GM23338 (cell line): ENCODE data around the gene OSBPL6. TPM values are rescaled to one million over a fixed set of nuclear protein-coding genes. Genes with fewer than 3 reads are reported as not detected.

Experiments used
- ATAC-seq: fragments of 200-7000 bp; cut with Tn5 transposase; 3 replicates; pipeline ENCODE4 v1.9.1; 2020
- DNase-seq: peaks from one replicate; pipeline ENCODE4 v3.0.0-alpha.2; 2015; ENCODE audit warnings: low spot score
- H2AFZ ChIP-seq: fragments of 200-600 bp; sonication (generic); 2 replicates; pipeline ENCODE4 v1.8.0; 2016; ENCODE audit warnings: antibody characterized with exemption, mild to moderate bottlenecking, moderate library complexity
- H3F3A ChIP-seq: fragments of 200-600 bp; sonication (generic); replicated peaks from 2 replicates; pipeline ENCODE4 v1.8.0; 2017; ENCODE audit warnings: antibody characterized with exemption, mixed run types, low read depth
- H3K27ac ChIP-seq: fragments of 200-600 bp; sonication (generic); 2 replicates; pipeline ENCODE4 v1.6.1; 2016; ENCODE audit warnings: low read depth
- H3K27me3 ChIP-seq: fragments of 200-600 bp; sonication (generic); 2 replicates; pipeline ENCODE4 v1.8.0; 2016; ENCODE audit warnings: mild to moderate bottlenecking, mixed run types, moderate library complexity; ENCODE audit not compliant: insufficient read depth
- H3K36me3 ChIP-seq: fragments of 200-600 bp; sonication (generic); 2 replicates; pipeline ENCODE4 v1.8.0; 2016; ENCODE audit warnings: mild to moderate bottlenecking; ENCODE audit not compliant: insufficient read depth
- H3K4me1 ChIP-seq: fragments of 200-600 bp; sonication (generic); 2 replicates; pipeline ENCODE4 v1.8.0; 2016; ENCODE audit warnings: mild to moderate bottlenecking, moderate library complexity; ENCODE audit not compliant: insufficient read depth
- H3K4me2 ChIP-seq: fragments of 200-600 bp; sonication (generic); 2 replicates; pipeline ENCODE4 v1.7.1; 2017; ENCODE audit warnings: mixed run types
- H3K4me3 ChIP-seq: fragments of 200-600 bp; sonication (generic); 2 replicates; pipeline ENCODE4 v1.6.1; 2016; ENCODE audit warnings: mixed run types
- H3K79me2 ChIP-seq: fragments of 200-600 bp; sonication (generic); replicated peaks from 2 replicates; pipeline ENCODE4 v1.8.0; 2017; ENCODE audit warnings: mild to moderate bottlenecking; ENCODE audit not compliant: insufficient read depth
- H3K9me2 ChIP-seq: fragments of 200-600 bp; sonication (generic); 2 replicates; pipeline ENCODE4 v1.8.0; 2017; ENCODE audit not compliant: insufficient read depth
- H4K20me1 ChIP-seq: fragments of 200-600 bp; sonication (generic); replicated peaks from 2 replicates; pipeline ENCODE4 v1.8.0; 2017; ENCODE audit warnings: mild to moderate bottlenecking; ENCODE audit not compliant: insufficient read depth
- H3K27ac Mint-ChIP-seq: 2 replicates; pipeline ENCODE4 v1.8.0; 2020; ENCODE audit warnings: inconsistent platforms, mild to moderate bottlenecking, moderate library complexity, mixed read lengths
- H3K27me3 Mint-ChIP-seq: 3 replicates; pipeline ENCODE4 v1.8.0; 2022; ENCODE audit warnings: low read depth, mild to moderate bottlenecking, moderate library complexity, mixed read lengths, inconsistent platforms; ENCODE audit not compliant: insufficient read depth, poor library complexity
- H3K36me3 Mint-ChIP-seq: 3 replicates; pipeline ENCODE4 v1.8.0; 2021; ENCODE audit warnings: low read depth, mild to moderate bottlenecking, inconsistent platforms, moderate library complexity, mixed read lengths
- H3K4me1 Mint-ChIP-seq: 3 replicates; pipeline ENCODE4 v1.8.0; 2020; ENCODE audit warnings: mild to moderate bottlenecking, inconsistent platforms, mixed read lengths
- H3K4me3 Mint-ChIP-seq: 3 replicates; pipeline ENCODE4 v1.8.0; 2021; ENCODE audit warnings: moderate library complexity, mild to moderate bottlenecking, inconsistent platforms, mixed read lengths
- H3K9me3 Mint-ChIP-seq: 3 replicates; pipeline ENCODE4 v1.8.0; 2020; ENCODE audit warnings: moderate library complexity, mild to moderate bottlenecking, inconsistent platforms, mixed read lengths
- CREB1 ChIP-seq: fragments of 250-450 bp; sonication (Bioruptor Pico); IDR thresholded peaks from 2 replicates; pipeline ENCODE4 v1.5.0; 2020; ENCODE audit warnings: low read depth, mild to moderate bottlenecking, moderate library complexity
- CTCF ChIP-seq, 2 experiments: fragments of 200-600 bp in 1 of 2; sonication (generic) in 1 of 2; conservative IDR thresholded peaks; 2 replicates each; pipeline versions ENCODE4 v1.5.1 to v1.6.1; 2016 to 2017; ENCODE audit warnings: antibody characterized with exemption in 2 of 2, low read depth in 2 of 2, mild to moderate bottlenecking in 2 of 2, moderate library complexity in 1 of 2
- ETS1 ChIP-seq: IDR thresholded peaks from 2 replicates; pipeline ENCODE4 v1.6.1; 2016; ENCODE audit warnings: antibody characterized with exemption
- EZH2 ChIP-seq: fragments of 200-600 bp; sonication (generic); IDR thresholded peaks from one replicate; pipeline ENCODE4 v1.8.0; 2017; ENCODE audit warnings: antibody characterized with exemption, mild to moderate bottlenecking, low read depth; ENCODE audit not compliant: unreplicated experiment
- EZH2phosphoT487 ChIP-seq: fragments of 200-600 bp; sonication (generic); IDR thresholded peaks from one replicate; pipeline ENCODE4 v1.8.1; 2018; ENCODE audit warnings: antibody characterized with exemption; ENCODE audit not compliant: unreplicated experiment
- JUNB ChIP-seq: IDR thresholded peaks from one replicate; pipeline ENCODE4 v1.6.1; 2016; ENCODE audit warnings: antibody characterized with exemption; ENCODE audit not compliant: unreplicated experiment
- NANOG ChIP-seq: IDR thresholded peaks from 2 replicates; pipeline ENCODE4 v1.6.1; 2016; ENCODE audit warnings: antibody characterized with exemption, borderline replicate concordance
- POLR2AphosphoS5 ChIP-seq: IDR thresholded peaks from 2 replicates; pipeline ENCODE4 v1.6.1; 2016; ENCODE audit warnings: antibody characterized with exemption, low read depth
- REST ChIP-seq: IDR thresholded peaks from one replicate; pipeline ENCODE4 v1.6.1; 2018; ENCODE audit warnings: antibody characterized with exemption; ENCODE audit not compliant: unreplicated experiment
- STAT1 ChIP-seq: IDR thresholded peaks from one replicate; pipeline ENCODE4 v1.6.1; 2016; ENCODE audit warnings: antibody characterized with exemption; ENCODE audit not compliant: unreplicated experiment
- ZNF114 ChIP-seq: fragments of 250-450 bp; sonication (Bioruptor Pico); IDR thresholded peaks from 2 replicates; pipeline ENCODE4 v1.5.0; 2020; ENCODE audit warnings: mild to moderate bottlenecking, moderate library complexity
- ZNF331 ChIP-seq: fragments of 250-450 bp; sonication (Bioruptor Pico); IDR thresholded peaks from 2 replicates; pipeline ENCODE4 v1.5.0; 2020; ENCODE audit warnings: low read depth, mild to moderate bottlenecking, moderate library complexity
- ZNF462 ChIP-seq: fragments of 250-450 bp; sonication (Bioruptor Pico); IDR thresholded peaks from 2 replicates; pipeline ENCODE4 v1.5.0; 2020; ENCODE audit warnings: mild to moderate bottlenecking, moderate library complexity
- polyA plus RNA-seq: library from polyadenylated mRNA; unstranded; fragments of >200 nt; fragmentation: Nextera tagmentation; extraction: Ambion mirVana; gene quantifications from 2 replicates; pipeline ENCODE4 v1.2.1, GENCODE V29; 2016
- total RNA-seq: library from RNA; depleted of rRNA; stranded (reverse); fragments of >200 nt; shearing (Covaris generic); gene quantifications from 2 replicates; pipeline ENCODE4 v1.2.3, GENCODE V29; 2014

Gene OSBPL6
- total and polyA plus RNA-seq, 2 experiments from 2014 or later, result 6.0 to 8.5 TPM

GRCh38 chr2:178284613-178285286 is 90.4 kb downstream of the OSBPL6 start:
- Histone ChIP-seq H3K9me2 (no peaks in the 10 kb centered on the region), H3K27ac (no peak overlapping the region), H3K4me3 (no peak overlapping the region), H3K79me2 (no peaks in the 10 kb centered on the region), H2AFZ (no peak overlapping the region), H3K4me2 (no peak overlapping the region), H3K36me3 (no peaks in the 10 kb centered on the region), H3K27me3 (no peaks in the 10 kb centered on the region), H4K20me1 (no peaks in the 10 kb centered on the region), H3F3A (no peaks in the 10 kb centered on the region), H3K4me1 (0 out of 2 replicates have a peak, but pooled peaks cover 3% of the 10 kb centered on the region)
- H3K4me3 Mint-ChIP-seq, result no peak overlapping the region
- peaks cover 7% of the 10 kb centered on the region for H3K4me1 Mint-ChIP-seq
- no peak for TF ChIP-seq EZH2phosphoT487
- no peak for TF ChIP-seq EZH2
- no peak for TF ChIP-seq NANOG
- no peak for TF ChIP-seq CTCF (conservative IDR thresholded peaks at IDR 0.05; ENCODE audit: low read depth in 2 of 2)
- TF ChIP-seq CREB1 (CRISPR knock-in tag), result no peak
- no peak for TF ChIP-seq ZNF114 (CRISPR knock-in tag)
- no peak for TF ChIP-seq JUNB
- TF ChIP-seq POLR2AphosphoS5, result no peak
- no peak for TF ChIP-seq STAT1
- TF ChIP-seq REST, result no peak
- TF ChIP-seq ETS1, result no peak
- TF ChIP-seq ZNF462 (CRISPR knock-in tag), result no peak
- TF ChIP-seq ZNF331 (CRISPR knock-in tag), result no peak
- no peak overlapping the region for H3K27ac Mint-ChIP-seq
- peaks cover 5% of the 10 kb centered on the region for H3K36me3 Mint-ChIP-seq
- DNase-seq (no peak), ATAC-seq (no peak)
- peaks cover 3% of the 10 kb centered on the region; the same call in 2 of the 3 replicates for H3K9me3 Mint-ChIP-seq
- H3K27me3 Mint-ChIP-seq, result no peaks in the 10 kb centered on the region
